HCT116 (cell line): ENCODE data around the gene AGFG2. TPM values are rescaled to one million over a fixed set of nuclear protein-coding genes. Genes with fewer than 3 reads are reported as not detected.

Experiments
- ATAC-seq: fragments of 200-7000 bp; cut with Tn5 transposase; 2 replicates; pipeline ENCODE4 v1.9.1; 2020; ENCODE audit warnings: mild to moderate bottlenecking, moderate library complexity
- BruUV-seq: library from RNA; stranded (reverse); fragments of 400-500 nt; replicated peaks from 2 replicates; lab custom pipeline; 2021; lab: Mats Ljungman, UMichigan
- CTCF ChIA-PET: fragments of 300-600 bp; sonication (Branson Sonifier 250); formaldehyde crosslinking; loops from one replicate; lab custom pipeline; 2021; ENCODE audit warnings: antibody characterized with exemption; lab: Charles Lee
- POLR2A ChIA-PET: fragments of 300-600, 350-600 bp; sonication (Branson Sonifier 250); formaldehyde crosslinking; loops from one replicate; lab custom pipeline; 2021; ENCODE audit warnings: antibody characterized with exemption; lab: Charles Lee
- RAD21 ChIA-PET, 2 experiments: fragments of 300-600 bp; sonication (Branson Sonifier 250); formaldehyde crosslinking; loops; one replicate each; lab custom pipeline; 2023; ENCODE audit warnings: low total read pairs in 2 of 2; ENCODE audit not compliant: uncharacterized antibody in 2 of 2, unreplicated experiment in 2 of 2, low non-redundant PET in 1 of 2; lab: Charles Lee
- DNase-seq: peaks from one replicate; pipeline ENCODE4 v3.0.0-alpha.2; 2010; ENCODE audit warnings: low read depth, low spot score
- H2AFZ ChIP-seq: fragments of 200-600 bp; shearing (Covaris generic), sonication (generic); 2 replicates; pipeline ENCODE4 v1.6.1; 2017; ENCODE audit warnings: low read depth, mixed run types, mixed read lengths, antibody characterized with exemption, low read length; ENCODE audit not compliant: poor library complexity, severe bottlenecking
- H3K27ac ChIP-seq: 2 replicates; pipeline ENCODE4 v1.5.1; 2012; ENCODE audit warnings: low read depth, low read length
- H3K27me3 ChIP-seq: fragments of 200-600 bp; sonication (generic); 2 replicates; pipeline ENCODE4 v1.6.1; 2016; ENCODE audit warnings: mixed run types, low read length, mixed read lengths; ENCODE audit not compliant: insufficient read depth
- H3K36me3 ChIP-seq, 2 experiments: fragments of 200-500 bp in 1 of 2; fragments of 200-600 bp in 1 of 2; sonication (Bioruptor generic) in 1 of 2; sonication (generic) in 1 of 2; 2 replicates each; pipeline versions ENCODE4 v1.5.1 to v1.6.1; 2014 to 2016; ENCODE audit warnings: low read length in 2 of 2, inconsistent platforms in 1 of 2, mixed read lengths in 1 of 2, mixed run types in 1 of 2; ENCODE audit not compliant: insufficient read depth in 2 of 2, control insufficient read depth in 1 of 2
- H3K4me1 ChIP-seq, 2 experiments: fragments of 200-600 bp in 1 of 2; sonication (generic) in 1 of 2; 2 replicates each; pipeline versions ENCODE4 v1.5.1 to v1.6.1; 2012 to 2017; ENCODE audit warnings: low read length in 2 of 2, inconsistent platforms in 1 of 2, mild to moderate bottlenecking in 1 of 2, mixed read lengths in 1 of 2, mixed run types in 1 of 2, moderate library complexity in 1 of 2; ENCODE audit not compliant: insufficient read depth in 2 of 2, control insufficient read depth in 1 of 2
- H3K4me2 ChIP-seq: fragments of 200-600 bp; sonication (generic); 2 replicates; pipeline ENCODE4 v1.6.1; 2017; ENCODE audit warnings: mixed run types, low read length, mixed read lengths
- H3K4me3 ChIP-seq, 2 experiments: fragments of 200-600 bp in 1 of 2; sonication (generic) in 1 of 2; replicated peaks in 1 of 2; 2 replicates each; pipeline ENCODE4 v1.5.1; 2011 to 2016; ENCODE audit warnings: low read length in 2 of 2, control low read depth in 1 of 2, low read depth in 1 of 2, mild to moderate bottlenecking in 1 of 2, mixed read lengths in 1 of 2, mixed run types in 1 of 2
- H3K79me2 ChIP-seq: fragments of 200-600 bp; sonication (generic); 2 replicates; pipeline ENCODE4 v1.6.1; 2017; ENCODE audit warnings: mild to moderate bottlenecking, mixed run types, low read length, moderate library complexity, mixed read lengths; ENCODE audit not compliant: insufficient read depth
- H3K9ac ChIP-seq: fragments of 200-600 bp; sonication (generic); 2 replicates; pipeline ENCODE4 v1.6.1; 2016; ENCODE audit warnings: low read length, mixed read lengths
- H3K9me2 ChIP-seq: fragments of 200-600 bp; sonication (generic), shearing (Covaris generic); 2 replicates; pipeline ENCODE4 v1.6.1; 2017; ENCODE audit warnings: mixed run types, mild to moderate bottlenecking, moderate library complexity; ENCODE audit not compliant: insufficient read depth
- H3K9me3 ChIP-seq, 2 experiments: fragments of 200-500 bp in 1 of 2; fragments of 200-600 bp in 1 of 2; sonication (Bioruptor generic) in 1 of 2; sonication (generic) in 1 of 2; 2 replicates each; pipeline ENCODE4 v1.6.1; 2014 to 2017; ENCODE audit warnings: low read length in 2 of 2, mixed read lengths in 2 of 2, inconsistent platforms in 1 of 2, low read depth in 1 of 2, mild to moderate bottlenecking in 1 of 2, mixed run types in 1 of 2, moderate library complexity in 1 of 2; ENCODE audit not compliant: control insufficient read depth in 1 of 2, insufficient read depth in 1 of 2
- H4K20me1 ChIP-seq: fragments of 200-600 bp; sonication (generic), shearing (Covaris generic); 2 replicates; pipeline ENCODE4 v1.6.1; 2017; ENCODE audit warnings: mixed run types, mild to moderate bottlenecking, moderate library complexity; ENCODE audit not compliant: insufficient read depth
- CBX3 ChIP-seq: IDR thresholded peaks from 2 replicates; pipeline ENCODE4 v1.6.1; 2012; ENCODE audit warnings: low read depth
- CEBPB ChIP-seq: IDR thresholded peaks from 2 replicates; pipeline ENCODE4 v1.6.1; 2012; ENCODE audit warnings: low read depth
- ELF1 ChIP-seq: IDR thresholded peaks from 2 replicates; pipeline ENCODE4 v1.6.1; 2012; ENCODE audit warnings: low read depth, borderline replicate concordance
- EZH2 ChIP-seq: fragments of 200-600 bp; sonication (generic); IDR thresholded peaks from 2 replicates; pipeline ENCODE4 v1.6.1; 2017; ENCODE audit warnings: antibody characterized with exemption, mixed run types
- EZH2phosphoT487 ChIP-seq: fragments of 200-600 bp; IDR thresholded peaks from 2 replicates; pipeline ENCODE4 v1.6.1; 2018; ENCODE audit warnings: antibody characterized with exemption, borderline replicate concordance
- POLR2A ChIP-seq: IDR thresholded peaks from 2 replicates; pipeline ENCODE4 v1.7.0; 2011; ENCODE audit warnings: borderline replicate concordance; ENCODE audit not compliant: insufficient read depth, insufficient read length; ENCODE audit errors: extremely low read depth
- POLR2AphosphoS5 ChIP-seq: IDR thresholded peaks from 2 replicates; pipeline ENCODE4 v1.6.1; 2011; ENCODE audit warnings: mild to moderate bottlenecking, low read depth, low read length, moderate library complexity
- RAD21 ChIP-seq: IDR thresholded peaks from 2 replicates; pipeline ENCODE4 v1.6.1; 2012; ENCODE audit warnings: low read depth, mild to moderate bottlenecking
- SIN3A ChIP-seq: IDR thresholded peaks from 2 replicates; pipeline ENCODE4 v1.6.1; 2012; ENCODE audit warnings: low read depth
- YY1 ChIP-seq: IDR thresholded peaks from 2 replicates; pipeline ENCODE4 v1.6.1; 2011; ENCODE audit warnings: low read length, low read depth, moderate library complexity, mild to moderate bottlenecking; ENCODE audit not compliant: insufficient replicate concordance; ENCODE audit errors: extremely low read depth
- ZNF274 ChIP-seq: fragments of 200-500 bp; sonication (Bioruptor generic); IDR thresholded peaks from 2 replicates; pipeline ENCODE4 v1.6.1; 2014; ENCODE audit warnings: mild to moderate bottlenecking, low read depth, low read length, inconsistent platforms
- intact Hi-C: fragments of 100-400 bp; cut with micrococcal nuclease; formaldehyde crosslinking; loops from 2 replicates; pipeline ENCODE4 v1.10.0; 2022
- total RNA-seq: library from RNA; stranded (reverse); gene quantifications from one replicate; pipeline ENCODE4 v1.2.1, GENCODE V29; 2021; ENCODE audit not compliant: unreplicated experiment
- TF ChIP-seq, protein P1 (sequence below): IDR thresholded peaks from 2 replicates; pipeline ENCODE4 v1.6.1; 2012
- TF ChIP-seq, protein P2 (sequence below): IDR thresholded peaks from 2 replicates; pipeline ENCODE4 v1.6.1; 2012
- TF ChIP-seq, protein P3 (sequence below): IDR thresholded peaks from 2 replicates; pipeline ENCODE4 v1.6.1; 2012; ENCODE audit warnings: low read depth
- TF ChIP-seq, protein P4 (sequence below), 3 experiments: fragments of 200-600 bp in 1 of 3; sonication (generic) in 1 of 3; IDR thresholded peaks in 2 of 3; conservative IDR thresholded peaks in 1 of 3; 2 replicates each; pipeline ENCODE4 v1.5.1; 2012 to 2017; ENCODE audit warnings: low read depth in 2 of 3, low read length in 2 of 3, antibody characterized with exemption in 1 of 3, borderline replicate concordance in 1 of 3, control low read depth in 1 of 3, mild to moderate bottlenecking in 1 of 3, mixed read lengths in 1 of 3, mixed run types in 1 of 3, moderate library complexity in 1 of 3; ENCODE audit not compliant: insufficient read depth in 1 of 3

The AGFG2 gene
- total RNA-seq, 1 experiment from 2014 or later, result 14.0 TPM

DNA sequence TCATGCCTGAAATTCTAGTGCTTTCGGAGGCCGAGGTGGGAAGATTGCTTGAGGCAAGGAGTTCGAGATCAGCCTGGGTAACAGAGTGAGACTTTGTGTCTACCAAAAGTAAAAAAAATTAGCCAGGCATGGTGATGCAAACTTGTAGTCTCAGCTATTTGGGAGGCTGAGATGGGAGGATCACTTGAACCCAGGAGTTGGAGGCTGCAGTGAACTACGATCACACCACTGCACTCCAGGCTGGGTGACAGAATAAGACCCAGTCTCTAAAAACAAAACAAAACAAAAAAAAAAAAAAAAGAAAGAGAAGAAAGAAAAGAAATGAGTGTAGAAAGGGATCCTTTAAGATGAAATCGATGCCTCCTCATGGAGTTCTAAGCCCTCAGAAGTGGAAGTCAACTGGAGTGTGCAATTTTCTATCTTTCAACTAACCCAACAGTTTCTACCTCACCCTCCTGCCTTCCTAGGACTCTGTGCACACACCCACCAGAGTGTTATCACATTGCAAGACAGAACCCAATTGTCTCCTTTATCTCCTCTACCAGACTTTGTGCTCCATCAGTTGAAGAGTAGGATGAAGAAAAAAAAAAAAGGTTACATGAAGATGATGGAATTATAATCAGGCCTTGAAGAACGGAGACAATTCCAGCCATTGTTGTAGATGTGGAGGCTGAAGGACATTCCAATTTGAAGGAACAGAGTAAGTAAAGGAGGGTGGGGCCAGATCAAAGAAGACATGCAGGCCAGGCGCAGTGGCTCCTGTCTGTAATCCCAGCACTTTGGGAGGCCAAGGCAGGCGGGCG is 28.4 kb upstream of the AGFG2 start:
- BruUV-seq, result no TSS peak
- H3K27ac ChIP-seq, result no peak overlapping the region
- CTCF ChIA-PET, result no interaction called here
- RAD21 ChIA-PET, result no interaction called here
- H3K4me2 ChIP-seq, result no peak overlapping the region
- POLR2A ChIA-PET, result no interaction called here
- no peaks in the 10 kb centered on the region for H3K36me3 ChIP-seq
- H4K20me1 ChIP-seq, result no peaks in the 10 kb centered on the region
- H3K4me1 ChIP-seq, result peaks cover 11 to 38% of the 10 kb centered on the region in 2 experiments
- no peaks in the 10 kb centered on the region for H3K27me3 ChIP-seq
- H3K79me2 ChIP-seq, result no peaks in the 10 kb centered on the region
- intact Hi-C loops, result no loop called here
- DNase-seq, result no peak
- H2AFZ ChIP-seq, result peak overlapping the region; percentile 84
- TF ChIP-seq, protein P1, sequence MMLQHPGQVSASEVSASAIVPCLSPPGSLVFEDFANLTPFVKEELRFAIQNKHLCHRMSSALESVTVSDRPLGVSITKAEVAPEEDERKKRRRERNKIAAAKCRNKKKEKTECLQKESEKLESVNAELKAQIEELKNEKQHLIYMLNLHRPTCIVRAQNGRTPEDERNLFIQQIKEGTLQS, result no peak
- TF ChIP-seq POLR2A (no peak), ELF1 (no peak), CEBPB (no peak), YY1 (no peak), POLR2AphosphoS5 (no peak), SIN3A (no peak), EZH2phosphoT487 (no peak), CBX3 (no peak), ZNF274 (no peak), EZH2 (no peak), RAD21 (no peak)
- TF ChIP-seq, protein P2, sequence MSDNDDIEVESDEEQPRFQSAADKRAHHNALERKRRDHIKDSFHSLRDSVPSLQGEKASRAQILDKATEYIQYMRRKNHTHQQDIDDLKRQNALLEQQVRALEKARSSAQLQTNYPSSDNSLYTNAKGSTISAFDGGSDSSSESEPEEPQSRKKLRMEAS, result no peak
- TF ChIP-seq, protein P3, sequence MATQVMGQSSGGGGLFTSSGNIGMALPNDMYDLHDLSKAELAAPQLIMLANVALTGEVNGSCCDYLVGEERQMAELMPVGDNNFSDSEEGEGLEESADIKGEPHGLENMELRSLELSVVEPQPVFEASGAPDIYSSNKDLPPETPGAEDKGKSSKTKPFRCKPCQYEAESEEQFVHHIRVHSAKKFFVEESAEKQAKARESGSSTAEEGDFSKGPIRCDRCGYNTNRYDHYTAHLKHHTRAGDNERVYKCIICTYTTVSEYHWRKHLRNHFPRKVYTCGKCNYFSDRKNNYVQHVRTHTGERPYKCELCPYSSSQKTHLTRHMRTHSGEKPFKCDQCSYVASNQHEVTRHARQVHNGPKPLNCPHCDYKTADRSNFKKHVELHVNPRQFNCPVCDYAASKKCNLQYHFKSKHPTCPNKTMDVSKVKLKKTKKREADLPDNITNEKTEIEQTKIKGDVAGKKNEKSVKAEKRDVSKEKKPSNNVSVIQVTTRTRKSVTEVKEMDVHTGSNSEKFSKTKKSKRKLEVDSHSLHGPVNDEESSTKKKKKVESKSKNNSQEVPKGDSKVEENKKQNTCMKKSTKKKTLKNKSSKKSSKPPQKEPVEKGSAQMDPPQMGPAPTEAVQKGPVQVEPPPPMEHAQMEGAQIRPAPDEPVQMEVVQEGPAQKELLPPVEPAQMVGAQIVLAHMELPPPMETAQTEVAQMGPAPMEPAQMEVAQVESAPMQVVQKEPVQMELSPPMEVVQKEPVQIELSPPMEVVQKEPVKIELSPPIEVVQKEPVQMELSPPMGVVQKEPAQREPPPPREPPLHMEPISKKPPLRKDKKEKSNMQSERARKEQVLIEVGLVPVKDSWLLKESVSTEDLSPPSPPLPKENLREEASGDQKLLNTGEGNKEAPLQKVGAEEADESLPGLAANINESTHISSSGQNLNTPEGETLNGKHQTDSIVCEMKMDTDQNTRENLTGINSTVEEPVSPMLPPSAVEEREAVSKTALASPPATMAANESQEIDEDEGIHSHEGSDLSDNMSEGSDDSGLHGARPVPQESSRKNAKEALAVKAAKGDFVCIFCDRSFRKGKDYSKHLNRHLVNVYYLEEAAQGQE, result no peak
- TF ChIP-seq, protein P4, sequence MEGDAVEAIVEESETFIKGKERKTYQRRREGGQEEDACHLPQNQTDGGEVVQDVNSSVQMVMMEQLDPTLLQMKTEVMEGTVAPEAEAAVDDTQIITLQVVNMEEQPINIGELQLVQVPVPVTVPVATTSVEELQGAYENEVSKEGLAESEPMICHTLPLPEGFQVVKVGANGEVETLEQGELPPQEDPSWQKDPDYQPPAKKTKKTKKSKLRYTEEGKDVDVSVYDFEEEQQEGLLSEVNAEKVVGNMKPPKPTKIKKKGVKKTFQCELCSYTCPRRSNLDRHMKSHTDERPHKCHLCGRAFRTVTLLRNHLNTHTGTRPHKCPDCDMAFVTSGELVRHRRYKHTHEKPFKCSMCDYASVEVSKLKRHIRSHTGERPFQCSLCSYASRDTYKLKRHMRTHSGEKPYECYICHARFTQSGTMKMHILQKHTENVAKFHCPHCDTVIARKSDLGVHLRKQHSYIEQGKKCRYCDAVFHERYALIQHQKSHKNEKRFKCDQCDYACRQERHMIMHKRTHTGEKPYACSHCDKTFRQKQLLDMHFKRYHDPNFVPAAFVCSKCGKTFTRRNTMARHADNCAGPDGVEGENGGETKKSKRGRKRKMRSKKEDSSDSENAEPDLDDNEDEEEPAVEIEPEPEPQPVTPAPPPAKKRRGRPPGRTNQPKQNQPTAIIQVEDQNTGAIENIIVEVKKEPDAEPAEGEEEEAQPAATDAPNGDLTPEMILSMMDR (IDR thresholded peaks at IDR 0.05 in 2 of 3, conservative IDR thresholded peaks at IDR 0.05 in 1 of 3; ENCODE audit: borderline replicate concordance in 1 of 3, insufficient read depth in 1 of 3, low read depth in 2 of 3, low read length in 2 of 3), result no peak
- no peak overlapping the region for H3K9ac ChIP-seq
- H3K9me3 ChIP-seq, result no peaks in the 10 kb centered on the region
- ATAC-seq, result no peak
- H3K9me2 ChIP-seq, result no peaks in the 10 kb centered on the region
- H3K4me3 ChIP-seq, result no peak overlapping the region
